Subcutaneous abdominal adipose tissue (tissue), 5 donors: ENCODE results near the gene RAPGEF1.

Experiments used
- H3K27ac ChIP-seq: one replicate; pipeline ENCODE4 v1.7.0; 2013; ENCODE audit warnings: low read depth, mild to moderate bottlenecking, inconsistent platforms, low read length, moderate library complexity
- H3K27me3 ChIP-seq, 5 donors: one replicate each; pipeline ENCODE4 v1.7.0; 2013; ENCODE audit warnings: low read length in 5 of 5, inconsistent platforms in 1 of 5; ENCODE audit not compliant: control insufficient read depth in 5 of 5, insufficient read depth in 4 of 5
- H3K36me3 ChIP-seq, 5 donors: one replicate each; pipeline ENCODE4 v1.7.0; 2013; ENCODE audit warnings: low read length in 5 of 5; ENCODE audit not compliant: control insufficient read depth in 5 of 5, insufficient read depth in 5 of 5
- H3K4me1 ChIP-seq, 5 donors: one replicate each; pipeline ENCODE4 v1.7.0; 2013; ENCODE audit warnings: low read length in 5 of 5, mild to moderate bottlenecking in 3 of 5, moderate library complexity in 1 of 5; ENCODE audit not compliant: control insufficient read depth in 5 of 5, insufficient read depth in 5 of 5
- H3K4me3 ChIP-seq, 5 donors: one replicate each; pipeline ENCODE4 v1.7.0; 2013; ENCODE audit warnings: low read length in 5 of 5, low read depth in 1 of 5
- H3K9ac ChIP-seq, 5 donors: one replicate each; pipeline ENCODE4 v1.7.0; 2013; ENCODE audit warnings: low read length in 5 of 5, mild to moderate bottlenecking in 4 of 5, moderate library complexity in 3 of 5
- H3K9me3 ChIP-seq, 5 donors: one replicate each; pipeline ENCODE4 v1.7.0; 2013; ENCODE audit warnings: low read length in 5 of 5; ENCODE audit not compliant: control insufficient read depth in 5 of 5
- donor health status: healthy.
- donor health status: healthy.
- donor health status: healthy.
- donor health status: healthy.
- donor health status: healthy.

The RAPGEF1 gene

DNA sequence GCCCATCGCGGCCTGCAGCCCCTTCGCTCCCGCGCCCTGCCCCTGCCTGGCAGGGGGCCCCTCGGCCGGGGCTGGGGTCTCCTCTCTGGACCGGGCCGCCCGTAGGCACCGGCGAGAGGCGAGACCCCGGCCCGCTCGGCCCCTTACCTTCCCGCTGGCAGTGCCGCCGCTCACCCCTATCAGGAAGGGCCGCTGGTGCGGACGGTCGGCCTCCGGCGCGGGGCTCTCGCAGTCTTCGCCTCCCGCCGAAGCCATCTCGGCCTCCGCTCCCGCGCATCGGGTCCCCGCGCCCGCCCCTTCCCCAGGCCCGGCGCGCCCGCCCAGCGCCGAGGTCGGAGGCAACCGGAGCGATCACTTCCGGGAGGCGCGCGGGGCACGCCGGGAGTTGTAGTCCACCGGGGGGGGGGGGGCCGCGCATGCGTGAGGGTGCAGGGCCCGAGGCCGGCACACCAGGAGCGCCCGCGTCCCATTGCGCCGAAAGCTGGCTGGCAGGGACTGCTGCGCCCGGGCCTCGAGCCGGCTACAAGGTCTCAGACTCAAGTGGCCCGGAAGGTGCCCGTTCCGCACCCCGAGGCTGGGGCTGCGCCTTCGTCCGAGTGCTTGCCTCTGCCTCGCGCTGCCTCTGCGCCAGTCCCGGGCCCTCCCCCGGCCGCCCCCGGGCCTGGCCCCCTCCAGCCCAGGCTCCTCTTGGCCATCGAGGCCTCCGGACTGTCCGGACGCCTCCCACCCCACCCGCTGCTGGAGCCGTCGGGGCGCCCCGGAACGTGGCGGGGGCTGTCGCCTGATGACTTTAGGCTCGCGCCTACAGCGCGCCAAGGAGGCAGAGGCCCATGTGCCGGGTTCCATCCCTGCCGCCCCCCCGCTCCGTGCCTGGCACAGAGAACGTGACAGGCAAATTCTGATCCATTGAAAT is 208.7 kb downstream of the RAPGEF1 start, which contains the start of gene UCK1:
Gene UCK1 (minus strand): TSS at position 344 of the 913 bp plus-strand sequence. CDS start 89 bp downstream, at position 255.
- Histone ChIP-seq H3K27me3 (no peaks in the 10 kb centered on the region), H3K27ac (no peak within 1 kb of the TSS), H3K4me1 (peaks cover 2 to 20% (median 17%) of the 10 kb centered on the region in 5 donors), H3K4me3 (peak within 1 kb of the TSS; percentile 75 to 86 (median 83)), H3K9me3 (no peaks in the 10 kb centered on the region), H3K9ac (peak within 1 kb of the TSS; percentile 56 to 92 (median 90)), H3K36me3 (peaks cover 0 to 38% (median 29%) of the 10 kb centered on the region in 5 donors)

DNA sequence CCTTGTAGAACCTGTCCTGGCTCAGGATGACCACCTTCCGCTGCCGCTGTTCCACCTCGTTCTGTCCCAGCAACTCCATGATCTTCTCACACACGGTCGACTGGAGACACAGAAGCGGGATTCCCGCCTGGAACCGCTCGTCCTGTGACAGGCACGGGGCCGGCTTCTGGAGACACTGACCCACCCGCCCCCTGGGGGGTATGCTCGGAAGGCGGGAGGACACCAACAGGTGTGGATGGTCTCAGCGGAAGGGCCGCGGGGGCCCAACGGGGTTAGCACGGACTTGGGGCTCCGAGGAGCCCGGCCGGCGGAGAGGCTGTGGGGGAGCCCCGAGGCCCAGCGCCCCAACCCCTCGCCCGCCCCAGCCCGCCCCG is 209.3 kb downstream of the RAPGEF1 start:
- H3K9ac ChIP-seq, result peak overlapping the region; percentile 56 to 92 (median 90)
- H3K4me3 ChIP-seq, result peak overlapping the region; percentile 75 to 86 (median 83)
- no peaks in the 10 kb centered on the region for H3K9me3 ChIP-seq
- H3K4me1 ChIP-seq, result peaks cover 2 to 20% (median 17%) of the 10 kb centered on the region in 5 donors
- no peaks in the 10 kb centered on the region for H3K27me3 ChIP-seq
- peaks cover 0 to 45% (median 36%) of the 10 kb centered on the region in 5 donors for H3K36me3 ChIP-seq
- no peak overlapping the region for H3K27ac ChIP-seq

DNA sequence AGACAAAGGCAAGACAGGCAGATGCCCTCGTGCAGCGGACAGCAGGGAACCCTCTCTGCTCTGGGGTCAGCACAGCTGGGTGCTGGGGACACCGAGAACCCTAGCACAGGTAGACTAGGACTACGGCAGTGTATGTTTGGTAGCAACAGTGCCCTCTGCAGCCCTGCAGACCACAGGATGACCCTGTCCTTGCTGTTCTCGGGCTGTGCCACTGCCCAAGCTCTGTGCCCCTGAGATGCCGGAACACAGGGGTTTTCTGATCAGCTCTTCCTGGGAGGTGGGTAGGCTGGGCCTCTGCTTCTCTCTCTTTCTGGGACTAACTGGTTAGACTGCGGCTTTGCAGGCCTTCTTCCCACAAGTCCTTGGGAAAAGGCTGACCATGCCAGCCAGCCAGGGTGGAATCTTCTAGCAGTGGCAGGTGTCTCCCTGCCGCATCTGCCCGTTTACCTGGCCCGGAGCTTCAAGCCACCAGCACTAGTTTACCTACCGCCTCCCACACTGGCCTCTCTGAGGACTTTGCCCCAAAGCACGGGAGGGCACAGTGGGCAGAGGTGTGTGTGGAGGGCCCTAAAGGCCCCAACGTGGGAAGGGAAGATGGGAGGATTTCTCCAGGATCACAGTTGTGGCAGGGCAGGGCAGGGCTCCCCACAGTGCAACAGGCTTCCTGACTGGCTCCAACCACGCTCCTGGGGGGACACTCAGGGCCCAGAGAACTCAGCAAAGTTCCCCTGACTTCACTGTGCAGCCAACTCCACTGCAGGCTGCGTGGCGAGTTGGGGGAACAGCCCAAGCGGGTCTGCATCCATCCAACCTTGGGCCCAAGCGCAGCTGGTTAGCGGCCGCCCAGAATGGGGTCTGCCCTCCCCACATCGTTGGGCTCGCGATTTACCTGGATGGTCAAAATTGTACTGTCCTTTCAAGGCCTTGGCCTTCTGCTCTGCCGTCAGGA is 210.0 kb downstream of the RAPGEF1 start:
- Histone ChIP-seq H3K9me3 (no peaks in the 10 kb centered on the region), H3K9ac (peak overlapping the region; percentile 56 to 92 (median 90)), H3K4me1 (peaks cover 2 to 20% (median 17%) of the 10 kb centered on the region in 5 donors), H3K27ac (no peak overlapping the region), H3K36me3 (peaks cover 0 to 51% (median 42%) of the 10 kb centered on the region in 5 donors), H3K27me3 (no peaks in the 10 kb centered on the region), H3K4me3 (peak overlapping the region; percentile 75 to 86 (median 83))

DNA sequence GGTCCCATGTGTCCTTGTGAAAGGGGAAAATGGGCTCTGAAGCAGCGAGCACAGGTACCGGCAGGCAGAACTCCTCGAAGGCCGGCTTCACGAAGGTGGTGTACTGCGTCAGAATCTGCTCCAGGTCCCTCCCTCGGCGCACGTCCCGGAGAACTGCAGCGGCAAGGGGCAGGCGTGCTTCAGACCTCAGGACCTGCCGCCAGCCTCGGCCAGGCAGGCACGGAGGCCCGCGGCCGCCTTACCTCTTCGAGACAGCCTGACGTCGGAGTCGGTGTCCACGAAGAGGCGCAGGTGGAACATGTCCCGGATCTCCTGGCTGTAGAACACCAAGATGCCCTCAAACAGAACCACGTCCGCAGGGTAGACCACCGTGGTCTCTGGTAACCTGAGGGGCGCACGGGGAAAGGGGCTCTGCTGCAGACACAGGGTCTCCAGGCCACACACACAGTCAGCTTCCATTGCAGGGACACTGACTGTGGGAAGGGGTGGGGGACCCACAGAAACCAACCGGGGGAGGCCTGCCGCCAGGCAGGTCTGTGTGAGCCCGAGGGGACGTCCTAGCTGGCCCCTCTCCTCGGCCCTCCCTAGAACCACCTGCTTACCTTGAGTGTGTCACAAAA is 210.9 kb downstream of the RAPGEF1 start:
- H3K27me3 ChIP-seq, result no peaks in the 10 kb centered on the region
- H3K9me3 ChIP-seq, result no peaks in the 10 kb centered on the region
- no peak overlapping the region for H3K9ac ChIP-seq
- peaks cover 0 to 60% (median 50%) of the 10 kb centered on the region in 5 donors for H3K36me3 ChIP-seq
- H3K4me1 ChIP-seq, result peaks cover 2 to 20% (median 17%) of the 10 kb centered on the region in 5 donors
- no peak overlapping the region for H3K4me3 ChIP-seq
- no peak overlapping the region for H3K27ac ChIP-seq

DNA sequence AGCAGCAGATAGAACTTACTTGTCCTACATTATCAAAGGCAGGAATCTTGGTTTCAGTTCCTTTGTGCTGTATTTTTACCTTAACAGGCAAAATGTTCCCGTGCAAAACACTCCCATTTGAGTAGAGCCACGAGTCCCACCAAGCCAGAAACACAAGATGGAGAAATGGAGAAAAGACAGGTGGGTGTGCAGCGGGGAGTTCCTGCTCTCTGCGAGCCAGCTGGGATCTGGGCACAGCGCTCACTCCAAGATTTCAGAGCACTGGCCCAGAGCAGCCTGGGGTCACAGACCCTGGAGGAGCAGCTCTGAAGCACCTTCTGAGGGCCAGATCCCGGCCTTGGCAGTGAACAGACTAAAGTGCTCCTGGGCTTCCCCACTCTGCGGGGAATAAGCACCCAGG is 211.7 kb downstream of the RAPGEF1 start:
- no peak overlapping the region for H3K9ac ChIP-seq
- peaks cover 0 to 68% (median 58%) of the 10 kb centered on the region in 5 donors for H3K36me3 ChIP-seq
- no peak overlapping the region for H3K4me3 ChIP-seq
- no peaks in the 10 kb centered on the region for H3K9me3 ChIP-seq
- peaks cover 2 to 20% (median 17%) of the 10 kb centered on the region in 5 donors for H3K4me1 ChIP-seq
- H3K27me3 ChIP-seq, result no peaks in the 10 kb centered on the region
- H3K27ac ChIP-seq, result no peak overlapping the region
